BE2C (cell line): ENCODE measurements around the gene PFN4.
A peak's percentile ranks its signal among the peaks of the same experiment; 100 is the strongest.
"Not testable (repeated sequence)": the region's sequence is repeated elsewhere in the genome, so short reads cannot be mapped to it uniquely, and the experiment has no call there.

Experiments used
- DNase-seq: peaks from one replicate; pipeline ENCODE4 v3.0.0-alpha.2; 2020
- H3K27me3 ChIP-seq: fragments of 250-450 bp; sonication (Bioruptor Pico); 2 replicates; pipeline ENCODE4 v1.5.1; 2020; ENCODE audit warnings: mild to moderate bottlenecking
- H3K36me3 ChIP-seq: fragments of 250-450 bp; sonication (Bioruptor Pico); 2 replicates; pipeline ENCODE4 v1.5.1; 2020; ENCODE audit warnings: mild to moderate bottlenecking
- H3K4me1 ChIP-seq: fragments of 250-450 bp; sonication (Bioruptor Pico); 2 replicates; pipeline ENCODE4 v1.5.1; 2020
- H3K4me3 ChIP-seq: 2 replicates; pipeline ENCODE4 v1.5.1; 2011; ENCODE audit warnings: low read depth, low read length
- H3K9me3 ChIP-seq: fragments of 250-450 bp; sonication (Bioruptor Pico); 2 replicates; pipeline ENCODE4 v1.5.1; 2020
- TF ChIP-seq, protein P1 (sequence below): IDR thresholded peaks from 2 replicates; pipeline ENCODE4 v1.5.1; 2012; ENCODE audit warnings: mild to moderate bottlenecking, low read depth, low read length

The PFN4 gene

DNA sequence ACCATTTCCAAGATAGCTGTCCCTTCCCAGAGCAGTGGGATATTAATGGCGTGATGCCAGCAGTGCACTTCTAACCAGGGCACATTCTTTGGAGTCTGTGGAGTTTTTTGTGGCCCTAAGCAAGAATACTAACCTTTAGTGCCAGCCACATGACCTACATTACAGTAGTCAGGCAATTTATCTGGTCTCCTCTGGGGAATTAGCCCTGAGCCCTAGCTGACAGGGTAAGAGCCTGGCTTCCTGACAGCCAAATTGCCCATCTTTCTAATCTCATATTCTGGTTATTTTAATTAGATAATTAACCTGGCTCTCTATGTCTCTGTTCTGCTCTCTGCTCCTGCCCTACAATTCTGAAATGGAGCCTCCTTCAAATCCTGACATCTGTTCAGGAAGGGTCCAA is 5.2 kb downstream of the PFN4 start:
- peaks cover 1% of the 10 kb centered on the region; the same call in 1 of the 2 replicates for H3K27me3 ChIP-seq
- TF ChIP-seq, protein P1, sequence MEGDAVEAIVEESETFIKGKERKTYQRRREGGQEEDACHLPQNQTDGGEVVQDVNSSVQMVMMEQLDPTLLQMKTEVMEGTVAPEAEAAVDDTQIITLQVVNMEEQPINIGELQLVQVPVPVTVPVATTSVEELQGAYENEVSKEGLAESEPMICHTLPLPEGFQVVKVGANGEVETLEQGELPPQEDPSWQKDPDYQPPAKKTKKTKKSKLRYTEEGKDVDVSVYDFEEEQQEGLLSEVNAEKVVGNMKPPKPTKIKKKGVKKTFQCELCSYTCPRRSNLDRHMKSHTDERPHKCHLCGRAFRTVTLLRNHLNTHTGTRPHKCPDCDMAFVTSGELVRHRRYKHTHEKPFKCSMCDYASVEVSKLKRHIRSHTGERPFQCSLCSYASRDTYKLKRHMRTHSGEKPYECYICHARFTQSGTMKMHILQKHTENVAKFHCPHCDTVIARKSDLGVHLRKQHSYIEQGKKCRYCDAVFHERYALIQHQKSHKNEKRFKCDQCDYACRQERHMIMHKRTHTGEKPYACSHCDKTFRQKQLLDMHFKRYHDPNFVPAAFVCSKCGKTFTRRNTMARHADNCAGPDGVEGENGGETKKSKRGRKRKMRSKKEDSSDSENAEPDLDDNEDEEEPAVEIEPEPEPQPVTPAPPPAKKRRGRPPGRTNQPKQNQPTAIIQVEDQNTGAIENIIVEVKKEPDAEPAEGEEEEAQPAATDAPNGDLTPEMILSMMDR = no peak
- peak; percentile 90 for DNase-seq
- no peaks in the 10 kb centered on the region for H3K36me3 ChIP-seq
- H3K9me3 ChIP-seq = no peaks in the 10 kb centered on the region; the same call in 1 of the 2 replicates
- no peak overlapping the region for H3K4me3 ChIP-seq
- peaks cover 16% of the 10 kb centered on the region for H3K4me1 ChIP-seq

GRCh38 chr2:24115057-24115456 is 8.1 kb downstream of the PFN4 start:
- Histone ChIP-seq H3K9me3 (no peaks in the 10 kb centered on the region), H3K4me3 (no peak overlapping the region), H3K36me3 (no peaks in the 10 kb centered on the region), H3K4me1 (peaks cover 16% of the 10 kb centered on the region), H3K27me3 (no peaks in the 10 kb centered on the region)
- TF ChIP-seq, protein P1 = no peak
- no peak for DNase-seq

- no peak for DNase-seq
- H3K27me3 ChIP-seq = no peaks in the 10 kb centered on the region
- TF ChIP-seq, protein P1 = no peak
- no peak overlapping the region for H3K4me3 ChIP-seq
- H3K9me3 ChIP-seq = no peaks in the 10 kb centered on the region
- H3K4me1 ChIP-seq = no peaks in the 10 kb centered on the region
- H3K36me3 ChIP-seq = no peaks in the 10 kb centered on the region
Measured at GRCh38 chr2:24111407-24111901, 11.7 kb downstream of the PFN4 start.

DNA sequence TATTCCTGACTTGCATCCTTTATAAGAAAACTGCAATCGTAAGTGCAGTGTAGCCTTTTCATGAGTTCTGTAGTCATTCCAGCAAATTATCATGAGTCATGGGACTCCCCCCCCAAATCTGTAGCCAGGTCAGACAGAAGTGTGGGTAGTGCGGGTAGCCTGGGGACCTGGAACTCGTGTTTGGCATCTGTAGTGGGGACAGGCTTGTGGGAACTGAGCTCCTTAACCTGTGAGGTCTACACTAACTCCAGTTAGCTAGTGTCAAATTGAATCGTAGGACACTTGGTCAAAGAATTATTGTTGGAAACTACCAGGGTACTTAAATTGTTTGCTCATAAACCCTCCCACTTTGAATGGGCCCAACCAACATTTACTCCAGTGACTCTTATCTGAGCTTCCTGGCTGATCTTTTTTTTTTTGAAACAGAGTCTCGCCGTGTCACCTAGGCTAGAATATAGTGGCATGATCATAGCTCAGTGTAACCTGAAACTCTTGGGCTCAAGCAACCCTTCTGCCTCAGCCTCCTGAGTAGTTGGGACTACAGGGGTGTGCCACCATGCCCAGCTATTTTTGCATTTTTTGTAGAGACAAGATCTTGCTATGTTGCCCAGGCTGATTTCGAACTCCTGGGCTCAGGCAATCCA is 12.4 kb downstream of the PFN4 start:
- Histone ChIP-seq H3K27me3 (no peaks in the 10 kb centered on the region), H3K4me3 (no peak overlapping the region), H3K9me3 (no peaks in the 10 kb centered on the region), H3K36me3 (no peaks in the 10 kb centered on the region), H3K4me1 (no peaks in the 10 kb centered on the region)
- no peak for DNase-seq
- TF ChIP-seq, protein P1 = no peak

GRCh38 chr2:24109431-24109830 is 13.7 kb downstream of the PFN4 start:
- not testable (repeated sequence) for H3K9me3 ChIP-seq, H3K27me3 ChIP-seq, H3K36me3 ChIP-seq, DNase-seq, H3K4me3 ChIP-seq, H3K4me1 ChIP-seq

DNA sequence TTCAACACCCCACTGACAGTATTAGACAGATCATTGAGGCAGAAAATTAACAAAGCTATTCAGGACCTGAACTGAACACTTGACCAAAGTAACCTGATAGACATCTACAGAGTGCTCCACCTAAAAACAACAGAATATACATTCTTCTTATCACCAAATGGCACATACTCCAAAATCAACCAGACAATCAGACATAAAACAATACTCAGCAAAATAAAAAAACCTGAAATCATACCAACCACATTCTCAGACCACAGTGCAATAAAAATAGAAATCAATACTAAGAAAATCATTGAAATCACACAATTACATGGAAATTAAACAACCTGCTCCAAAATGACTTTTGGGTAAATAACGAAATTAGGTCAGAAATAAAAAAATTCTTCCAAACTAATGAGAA is 15.8 kb downstream of the PFN4 start:
- TF ChIP-seq, protein P1 = no peak
- peaks cover 2% of the 10 kb centered on the region for H3K4me1 ChIP-seq

More for the DNA sequence above, 15.8 kb downstream of the PFN4 start:
- Histone ChIP-seq H3K36me3 (no peaks in the 10 kb centered on the region), H3K4me3 (no peak overlapping the region), H3K9me3 (no peaks in the 10 kb centered on the region), H3K27me3 (no peaks in the 10 kb centered on the region)
- no peak for DNase-seq
